Activated B cell treated with CpG ODN at 0.5 μM for 24 hours (primary cell): Measurements from ENCODE around the gene SH3PXD2A. TPM values are rescaled to one million over a fixed set of nuclear protein-coding genes. Genes with fewer than 3 reads are reported as not detected.

Experiments used
- ATAC-seq: fragments of 200-7000 bp; cut with Tn5 transposase; one replicate; pipeline ENCODE4 v1.10.0; 2021; ENCODE audit warnings: low read depth, mild to moderate bottlenecking, moderate library complexity
- CTCF ChIA-PET: fragments of 350-600 bp; sonication (Branson Sonifier 250); formaldehyde crosslinking; loops from one replicate; lab custom pipeline; 2021; ENCODE audit warnings: antibody characterized with exemption; lab: Charles Lee
- POLR2A ChIA-PET: fragments of 350-600 bp; sonication (Branson Sonifier 250); formaldehyde crosslinking; loops from one replicate; lab custom pipeline; 2021; ENCODE audit warnings: antibody characterized with exemption; lab: Charles Lee
- DNase-seq: peaks from one replicate; pipeline ENCODE4 v3.0.0; 2022
- H3K27ac Mint-ChIP-seq: one replicate; pipeline ENCODE4 v1.8.0; 2020; ENCODE audit warnings: mixed read lengths
- H3K27me3 Mint-ChIP-seq: one replicate; pipeline ENCODE4 v1.8.0; 2021; ENCODE audit warnings: mixed read lengths
- H3K36me3 Mint-ChIP-seq: one replicate; pipeline ENCODE4 v1.8.0; 2021; ENCODE audit warnings: low read depth, mixed read lengths
- H3K4me1 Mint-ChIP-seq: one replicate; pipeline ENCODE4 v1.8.0; 2021; ENCODE audit warnings: mixed read lengths
- H3K4me3 Mint-ChIP-seq: one replicate; pipeline ENCODE4 v1.8.0; 2020; ENCODE audit warnings: mild to moderate bottlenecking, mixed read lengths
- H3K9me3 Mint-ChIP-seq: one replicate; pipeline ENCODE4 v1.8.0; 2020; ENCODE audit warnings: mixed read lengths
- CTCF ChIP-seq: fragments of 200-600 bp; IDR thresholded peaks from one replicate; pipeline ENCODE4 v1.8.0; 2022; ENCODE audit warnings: antibody characterized with exemption, mild to moderate bottlenecking
- intact Hi-C: fragments of 100-400 bp; cut with micrococcal nuclease; formaldehyde crosslinking; loops from one replicate; pipeline ENCODE4 v1.15.1; 2024
- total RNA-seq: library from RNA; stranded (reverse); gene quantifications from 2 replicates; pipeline ENCODE4 v1.2.3, GENCODE V29; 2022

The SH3PXD2A gene
- total RNA-seq, 1 donor from 2014 or later = 18.2 TPM

- Mint-ChIP-seq H3K36me3 (peaks cover 83% of the 10 kb centered on the region), H3K4me3 (no peak overlapping the region), H3K27ac (no peak overlapping the region), H3K4me1 (no peaks in the 10 kb centered on the region), H3K27me3 (no peaks in the 10 kb centered on the region), H3K9me3 (no peaks in the 10 kb centered on the region)
- intact Hi-C loops = no loop called here
- ATAC-seq = no peak
- CTCF ChIA-PET = no interaction called here
- DNase-seq = no peak
- no peak for TF ChIP-seq CTCF
- POLR2A ChIA-PET = no interaction called here
Observed at GRCh38 chr10:103896225-103896624, 40.8 kb upstream of the SH3PXD2A start.

- POLR2A ChIA-PET = no interaction called here
- Mint-ChIP-seq H3K4me1 (no peaks in the 10 kb centered on the region), H3K36me3 (peaks cover 85% of the 10 kb centered on the region), H3K27me3 (no peaks in the 10 kb centered on the region), H3K4me3 (no peak overlapping the region), H3K9me3 (no peaks in the 10 kb centered on the region), H3K27ac (no peak overlapping the region)
- intact Hi-C loops = no loop called here
- no peak for TF ChIP-seq CTCF
- DNase-seq (no peak), ATAC-seq (no peak)
- CTCF ChIA-PET = interaction anchor here (1.0 to 1.6 kb wide), 2 partner anchors 11 to 226 kb away, joined by 4 to 8 read pairs; partner anchors contain the start of gene SFR1
Observed at GRCh38 chr10:103895411-103896186, 40.2 kb upstream of the SH3PXD2A start.

DNA sequence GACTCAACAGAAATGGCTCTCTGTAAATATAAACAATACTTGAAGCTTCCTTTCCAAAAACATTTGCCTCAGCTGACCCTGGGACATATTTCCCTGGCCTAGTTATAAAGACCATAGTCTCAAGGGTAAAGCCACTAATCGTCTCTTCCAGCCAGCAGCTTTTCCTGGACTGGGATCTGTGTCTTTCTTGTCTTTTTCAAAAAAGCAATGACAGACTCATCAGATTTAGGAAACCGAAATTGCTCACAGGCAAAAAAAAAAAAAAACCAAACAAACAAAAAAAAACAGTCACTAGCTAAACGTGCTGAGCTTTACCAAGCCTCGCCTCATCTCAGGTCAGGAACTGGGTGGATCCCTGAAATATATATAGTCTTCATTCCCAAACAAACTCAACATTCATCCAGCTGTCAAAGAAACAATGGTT, 39.1 kb upstream of the SH3PXD2A start:
- peaks cover 83% of the 10 kb centered on the region for H3K36me3 Mint-ChIP-seq
- CTCF ChIA-PET = interaction anchor here (0.7 to 1.6 kb wide), 3 partner anchors 9 to 724 kb away, joined by 4 to 8 read pairs (median 4); partner anchors contain the start of gene SFR1

DNA sequence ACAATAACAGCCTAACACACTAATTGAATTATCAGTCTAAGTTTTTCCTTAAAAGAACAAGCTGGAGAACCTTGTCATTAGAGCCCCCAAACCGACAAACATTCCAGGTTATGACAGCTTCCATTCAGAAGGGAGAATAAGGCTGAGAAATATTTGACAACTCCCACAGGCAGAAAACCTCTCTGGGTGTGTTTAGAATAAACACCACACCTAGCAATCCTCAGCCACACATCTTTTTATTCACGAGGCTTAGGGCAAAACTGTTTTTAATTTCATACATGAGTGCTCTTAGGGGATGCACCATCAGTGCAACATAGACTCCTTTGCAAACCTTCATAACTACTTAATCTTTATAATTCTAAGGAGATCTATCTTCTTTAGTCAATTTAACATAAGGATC, 38.4 kb upstream of the SH3PXD2A start:
- Mint-ChIP-seq H3K9me3 (no peaks in the 10 kb centered on the region), H3K27ac (no peak overlapping the region), H3K4me3 (no peak overlapping the region), H3K27me3 (no peaks in the 10 kb centered on the region), H3K4me1 (no peaks in the 10 kb centered on the region), H3K36me3 (peaks cover 82% of the 10 kb centered on the region)
- TF ChIP-seq CTCF = no peak
- DNase-seq = no peak
- intact Hi-C loops = no loop called here
- CTCF ChIA-PET = interaction anchor here (1.6 kb wide), 1 partner anchor 9 kb away, joined by 8 read pairs; no protein-coding TSS in a partner anchor
- no peak for ATAC-seq
- POLR2A ChIA-PET = no interaction called here

More for the DNA sequence above, 39.1 kb upstream of the SH3PXD2A start:
- intact Hi-C loops = no loop called here
- no peaks in the 10 kb centered on the region for H3K27me3 Mint-ChIP-seq
- TF ChIP-seq CTCF = no peak
- DNase-seq (no peak), ATAC-seq (no peak)
- no peaks in the 10 kb centered on the region for H3K4me1 Mint-ChIP-seq
- H3K4me3 Mint-ChIP-seq = no peak overlapping the region
- POLR2A ChIA-PET = no interaction called here
- H3K27ac Mint-ChIP-seq = peak overlapping the region; percentile 30
- no peaks in the 10 kb centered on the region for H3K9me3 Mint-ChIP-seq

- Mint-ChIP-seq H3K4me3 (no peak overlapping the region), H3K36me3 (peaks cover 77% of the 10 kb centered on the region), H3K27me3 (no peaks in the 10 kb centered on the region), H3K9me3 (no peaks in the 10 kb centered on the region), H3K27ac (no peak overlapping the region), H3K4me1 (peaks cover 2% of the 10 kb centered on the region)
- ChIA-PET CTCF (interaction anchor here (1.2 kb wide), 1 partner anchor 8 kb away, joined by 3 read pairs; no protein-coding TSS in a partner anchor), POLR2A (interaction anchor here (0.6 kb wide), 1 partner anchor 1490 kb away, joined by 3 read pairs; no protein-coding TSS in a partner anchor)
- ATAC-seq = no peak
- intact Hi-C loops = no loop called here
- no peak for DNase-seq
- no peak for TF ChIP-seq CTCF
Observed at GRCh38 chr10:103892181-103892580, 36.8 kb upstream of the SH3PXD2A start.
